KOPT-K1 (cell line): ENCODE measurements around the gene WFIKKN1.
"Not testable (repeated sequence)": the region's sequence is repeated elsewhere in the genome, so short reads cannot be mapped to it uniquely, and the experiment has no call there.

Experiments
- H3K27ac ChIP-seq: fragments of 200-600 bp; sonication (generic); 2 replicates; pipeline ENCODE4 v1.5.1; 2016; ENCODE audit warnings: antibody characterized with exemption, mild to moderate bottlenecking, low read depth, low read length; ENCODE audit not compliant: poor library complexity, severe bottlenecking
- H3K36me3 ChIP-seq: fragments of 200-600 bp; sonication (generic); 2 replicates; pipeline ENCODE4 v1.5.1; 2017; ENCODE audit warnings: antibody characterized with exemption, mild to moderate bottlenecking, low read length, moderate library complexity; ENCODE audit not compliant: insufficient read depth
- H3K9me3 ChIP-seq: fragments of 200-600 bp; sonication (generic); 2 replicates; pipeline ENCODE4 v1.5.1; 2017; ENCODE audit warnings: antibody characterized with exemption, low read length, mild to moderate bottlenecking; ENCODE audit not compliant: insufficient read depth, poor library complexity, severe bottlenecking

Gene WFIKKN1

DNA sequence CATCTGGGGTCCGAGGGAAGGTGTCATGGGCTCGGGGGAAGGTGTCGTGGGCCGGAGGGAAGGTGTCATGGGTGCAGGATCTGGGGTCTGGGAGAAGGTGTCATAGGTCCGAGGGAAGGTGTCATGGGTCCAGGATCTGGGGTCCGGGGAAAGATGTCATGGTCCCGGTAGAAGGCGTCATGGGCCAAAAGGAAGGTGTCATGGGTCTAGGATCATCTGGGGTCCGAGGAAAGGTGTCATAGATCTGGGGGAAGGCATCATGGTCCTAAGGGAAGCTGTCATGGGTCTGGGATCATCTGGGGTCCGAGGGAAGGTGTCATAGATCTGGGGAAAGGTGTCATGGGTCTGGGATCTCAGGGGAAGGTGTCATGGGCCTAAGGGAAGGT is 40.0 kb upstream of the WFIKKN1 start:
- Histone ChIP-seq H3K9me3 (no peaks in the 10 kb centered on the region), H3K27ac (peak overlapping the region; percentile 68), H3K36me3 (no peaks in the 10 kb centered on the region)

DNA sequence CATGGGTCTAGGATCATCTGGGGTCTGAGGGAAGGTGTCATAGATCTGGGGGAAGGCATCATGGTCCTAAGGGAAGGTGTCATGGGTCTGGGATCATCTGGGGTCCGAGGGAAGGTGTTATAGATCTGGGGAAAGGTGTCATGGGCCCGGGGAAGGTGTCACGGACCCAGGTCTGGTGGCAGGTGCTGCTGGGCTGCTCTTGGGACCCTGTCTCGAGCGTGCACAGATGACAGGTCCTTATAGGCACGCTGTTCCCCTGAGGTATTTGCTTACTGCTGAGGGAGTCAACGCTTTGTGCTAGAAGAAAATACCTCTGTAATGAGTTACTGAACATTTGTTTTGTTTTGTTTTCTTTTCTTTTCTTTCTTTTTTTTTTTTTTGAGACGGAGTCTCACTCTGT is 39.6 kb upstream of the WFIKKN1 start:
- Histone ChIP-seq H3K9me3 (no peaks in the 10 kb centered on the region), H3K36me3 (no peaks in the 10 kb centered on the region), H3K27ac (no peak overlapping the region)

DNA sequence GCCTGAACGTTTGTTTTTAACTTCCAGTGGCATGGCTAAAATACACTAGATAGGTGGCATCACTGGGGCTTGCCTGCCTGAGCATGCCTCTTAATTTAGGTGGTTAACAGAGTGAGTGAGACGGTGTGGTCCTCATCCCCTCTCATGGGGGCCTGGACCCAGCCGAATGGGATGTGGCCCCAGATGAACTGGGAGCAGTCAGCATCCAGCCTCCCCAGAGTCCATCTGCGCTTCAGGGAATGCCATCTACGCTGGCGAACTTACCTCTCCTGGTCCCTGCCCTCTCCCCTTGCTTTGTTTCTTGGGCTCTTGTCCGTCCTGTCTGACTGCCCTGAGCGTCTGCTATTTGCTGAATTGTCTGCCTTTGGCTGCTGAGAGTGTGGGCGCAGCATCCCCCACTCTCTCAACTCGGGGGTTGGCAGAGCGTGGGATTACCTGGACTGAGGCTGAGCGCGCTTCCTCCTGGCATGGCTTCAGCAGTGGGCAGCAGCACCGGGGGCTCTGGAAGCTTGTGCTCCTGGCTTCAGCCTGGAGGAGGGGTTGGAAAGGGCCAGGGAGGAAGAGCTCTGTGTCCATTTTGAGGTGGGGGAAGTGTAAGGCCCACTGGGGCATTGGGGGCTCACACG is 38.8 kb upstream of the WFIKKN1 start:
- Histone ChIP-seq H3K27ac (no peak overlapping the region), H3K9me3 (no peaks in the 10 kb centered on the region), H3K36me3 (no peaks in the 10 kb centered on the region)

DNA sequence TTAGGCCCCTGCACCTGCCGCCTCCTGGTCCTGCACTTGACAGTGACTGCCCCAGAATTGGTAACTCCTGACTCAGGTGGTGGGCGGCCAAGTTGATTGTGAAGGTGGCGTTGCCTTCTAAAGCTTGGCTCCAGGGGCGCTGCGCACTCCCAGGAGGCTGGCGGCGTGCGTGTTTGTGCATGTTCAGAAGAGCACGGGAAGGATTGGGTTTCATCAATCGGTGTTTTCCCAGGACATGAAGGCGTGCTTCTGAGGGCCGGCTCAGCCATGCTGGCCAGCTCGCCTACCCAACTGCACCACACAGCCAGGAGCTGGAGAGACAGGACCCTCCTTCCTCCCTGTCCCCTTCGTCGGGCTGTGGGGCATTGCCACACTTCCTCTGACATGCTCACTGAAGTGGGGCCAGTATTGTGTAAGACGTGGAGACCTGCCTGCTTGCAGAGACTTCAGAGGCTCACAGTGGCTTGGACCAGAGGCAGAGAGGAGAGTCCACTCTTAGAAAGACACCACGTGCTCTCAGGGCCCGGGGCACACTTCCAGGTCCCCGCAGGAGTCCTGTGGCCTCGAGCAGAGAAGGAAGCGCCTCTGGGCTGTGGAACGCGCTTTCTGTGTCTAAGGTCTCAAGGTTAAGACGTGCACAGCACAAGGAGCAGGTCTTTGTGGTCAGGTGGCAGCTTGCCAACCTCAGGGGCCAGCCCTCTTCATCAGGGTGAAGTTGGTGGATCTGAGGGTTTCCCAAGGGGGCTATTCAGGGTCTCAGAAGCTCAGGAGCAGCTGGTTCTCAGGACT is 38.1 kb upstream of the WFIKKN1 start:
- no peak overlapping the region for H3K27ac ChIP-seq
- H3K36me3 ChIP-seq: no peaks in the 10 kb centered on the region
- no peaks in the 10 kb centered on the region for H3K9me3 ChIP-seq

DNA sequence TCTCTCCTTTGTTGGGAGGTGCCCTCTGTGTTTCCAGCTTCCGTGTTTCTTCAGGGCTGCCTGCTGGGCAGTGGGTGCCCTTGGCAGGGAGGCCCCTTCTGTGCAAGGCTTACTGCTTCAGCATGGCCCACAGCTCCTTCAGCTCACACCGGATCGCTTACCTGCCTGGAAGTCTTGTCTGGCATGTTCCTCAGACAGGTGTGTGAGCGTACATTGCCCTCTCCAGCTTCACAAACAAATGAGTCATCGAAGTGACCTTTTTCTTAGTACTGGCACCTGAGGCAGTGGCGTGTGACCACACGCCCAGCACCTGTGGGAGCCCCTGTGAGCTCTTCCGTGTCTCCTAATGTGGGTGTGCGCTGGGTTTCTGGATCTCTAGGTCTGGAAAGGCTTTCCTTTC is 37.4 kb upstream of the WFIKKN1 start:
- Histone ChIP-seq H3K27ac (no peak overlapping the region), H3K36me3 (no peaks in the 10 kb centered on the region), H3K9me3 (no peaks in the 10 kb centered on the region)

DNA sequence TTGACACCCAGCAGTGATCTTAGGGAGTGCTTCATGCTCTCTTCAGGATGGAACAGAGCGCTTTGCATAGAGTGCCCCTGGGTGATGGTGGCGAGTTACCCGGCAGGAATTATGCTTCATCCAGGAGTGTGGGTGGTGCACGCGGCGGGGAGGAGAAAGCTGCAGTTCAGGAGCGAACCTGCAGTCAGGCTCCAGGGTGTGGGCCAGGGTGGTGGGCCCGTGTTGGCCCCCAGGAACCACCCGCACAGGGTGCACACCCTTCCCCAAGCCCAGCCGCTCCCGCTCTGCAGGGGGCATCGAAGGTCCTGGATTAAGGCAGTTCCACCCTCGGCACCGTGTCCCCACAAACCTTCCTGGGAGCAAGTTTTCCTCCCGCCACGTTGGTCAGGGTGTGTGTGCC is 37.0 kb upstream of the WFIKKN1 start:
- Histone ChIP-seq H3K27ac (no peak overlapping the region), H3K9me3 (no peaks in the 10 kb centered on the region)

DNA sequence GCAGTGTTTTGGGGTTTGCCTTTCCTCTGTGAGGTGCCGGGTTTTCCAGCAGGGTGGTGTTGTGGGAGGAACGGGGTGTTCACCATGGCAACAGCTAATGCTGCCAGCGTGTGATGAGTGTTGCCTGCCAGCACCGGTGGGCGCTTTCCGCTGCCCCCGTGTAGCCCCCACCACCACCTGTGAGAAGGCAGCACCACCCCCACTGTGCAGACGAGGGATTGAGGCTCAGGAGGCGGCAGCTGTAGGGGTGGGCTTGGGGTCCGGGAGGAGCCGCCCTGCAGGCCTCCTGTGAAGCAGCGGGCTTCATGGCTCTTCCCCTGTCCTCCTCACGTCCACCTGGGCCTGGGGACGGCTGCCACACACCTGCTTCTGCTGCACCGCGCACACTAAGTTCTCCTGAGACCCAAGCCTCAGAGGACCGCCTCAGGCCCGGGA is 35.7 kb upstream of the WFIKKN1 start:
- Histone ChIP-seq H3K27ac (no peak overlapping the region), H3K36me3 (no peaks in the 10 kb centered on the region; the same call in 1 of the 2 replicates), H3K9me3 (no peaks in the 10 kb centered on the region)

More for the DNA sequence above, 37.0 kb upstream of the WFIKKN1 start:
- no peaks in the 10 kb centered on the region for H3K36me3 ChIP-seq

DNA sequence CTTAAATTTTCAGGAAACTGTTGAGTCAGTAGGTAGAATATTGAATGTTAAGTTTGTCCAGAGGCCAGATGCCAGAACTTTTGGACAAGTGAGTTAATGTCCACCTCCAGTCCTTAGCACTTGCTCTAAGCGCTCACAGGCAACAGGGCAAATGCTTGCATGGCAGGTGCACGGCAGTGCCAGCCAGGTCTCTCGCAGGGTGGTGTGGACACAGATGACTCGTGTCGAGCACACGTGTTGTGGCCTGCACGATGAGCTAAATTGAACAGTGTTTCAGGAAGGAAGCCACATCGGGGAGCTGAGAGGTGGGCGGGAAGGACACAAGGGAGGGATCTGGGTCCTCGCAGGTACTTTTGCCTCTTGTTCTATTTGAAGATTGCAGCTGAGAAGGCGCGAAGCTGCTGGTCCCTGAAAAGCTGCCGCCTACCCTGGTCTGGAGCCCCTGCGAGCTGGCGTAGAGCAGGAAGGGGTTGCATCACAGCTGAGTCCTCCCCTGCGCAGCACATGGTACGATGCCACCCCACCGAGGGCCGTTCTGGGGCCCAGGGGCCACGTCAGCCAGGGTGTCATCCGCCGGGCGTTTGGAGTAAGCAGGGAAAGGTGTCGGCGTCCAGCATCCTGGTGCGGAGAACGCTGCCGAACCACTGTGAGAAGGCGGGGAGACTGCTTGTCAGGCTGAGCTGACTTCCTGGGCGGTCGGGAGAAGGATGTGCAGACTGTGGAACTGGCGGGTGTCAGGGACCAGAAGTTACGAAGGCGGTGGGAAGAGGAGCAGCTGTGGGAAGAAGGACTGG is 34.6 kb upstream of the WFIKKN1 start:
- Histone ChIP-seq H3K9me3 (no peaks in the 10 kb centered on the region), H3K27ac (no peak overlapping the region), H3K36me3 (no peaks in the 10 kb centered on the region; the same call in 1 of the 2 replicates)

DNA sequence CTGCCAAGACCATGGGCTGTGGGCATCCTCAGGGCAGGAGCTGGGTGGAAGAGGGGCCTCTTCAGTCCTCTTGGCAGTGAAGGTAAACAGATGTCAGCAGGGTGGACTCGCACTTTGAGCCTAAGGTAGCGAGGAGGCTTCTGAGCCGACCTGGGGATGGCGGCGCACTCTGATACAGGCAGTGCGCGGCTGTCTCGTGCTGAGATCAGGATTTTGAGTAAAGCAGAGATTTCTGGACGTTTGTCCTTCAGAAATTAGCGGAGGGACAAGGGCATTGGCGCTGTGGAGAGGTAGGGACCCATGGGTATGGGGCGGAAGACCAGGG is 34.1 kb upstream of the WFIKKN1 start:
- no peaks in the 10 kb centered on the region for H3K9me3 ChIP-seq
- no peaks in the 10 kb centered on the region; the same call in 1 of the 2 replicates for H3K36me3 ChIP-seq
- no peak overlapping the region for H3K27ac ChIP-seq

DNA sequence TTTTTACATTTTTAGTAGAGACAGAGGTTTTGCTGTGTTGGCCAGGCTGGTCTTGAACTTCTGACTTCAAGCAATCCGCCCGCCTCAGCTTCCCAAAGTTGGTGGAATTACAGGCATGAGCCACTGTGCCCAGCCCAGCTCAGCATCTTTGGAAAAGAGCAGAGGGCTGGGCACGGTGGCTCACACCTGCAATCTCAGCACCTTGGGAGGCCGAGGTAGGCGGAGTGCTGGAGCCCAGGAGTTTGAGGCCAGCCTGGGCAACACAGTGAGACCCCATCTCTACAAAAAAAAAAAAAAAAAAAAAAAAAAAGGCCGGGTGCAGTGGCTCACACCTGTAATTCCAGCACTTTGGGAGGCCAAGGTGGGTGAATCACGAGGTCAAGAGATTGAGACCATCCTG is 33.1 kb upstream of the WFIKKN1 start:
- not testable (repeated sequence) for H3K9me3 ChIP-seq, H3K27ac ChIP-seq

DNA sequence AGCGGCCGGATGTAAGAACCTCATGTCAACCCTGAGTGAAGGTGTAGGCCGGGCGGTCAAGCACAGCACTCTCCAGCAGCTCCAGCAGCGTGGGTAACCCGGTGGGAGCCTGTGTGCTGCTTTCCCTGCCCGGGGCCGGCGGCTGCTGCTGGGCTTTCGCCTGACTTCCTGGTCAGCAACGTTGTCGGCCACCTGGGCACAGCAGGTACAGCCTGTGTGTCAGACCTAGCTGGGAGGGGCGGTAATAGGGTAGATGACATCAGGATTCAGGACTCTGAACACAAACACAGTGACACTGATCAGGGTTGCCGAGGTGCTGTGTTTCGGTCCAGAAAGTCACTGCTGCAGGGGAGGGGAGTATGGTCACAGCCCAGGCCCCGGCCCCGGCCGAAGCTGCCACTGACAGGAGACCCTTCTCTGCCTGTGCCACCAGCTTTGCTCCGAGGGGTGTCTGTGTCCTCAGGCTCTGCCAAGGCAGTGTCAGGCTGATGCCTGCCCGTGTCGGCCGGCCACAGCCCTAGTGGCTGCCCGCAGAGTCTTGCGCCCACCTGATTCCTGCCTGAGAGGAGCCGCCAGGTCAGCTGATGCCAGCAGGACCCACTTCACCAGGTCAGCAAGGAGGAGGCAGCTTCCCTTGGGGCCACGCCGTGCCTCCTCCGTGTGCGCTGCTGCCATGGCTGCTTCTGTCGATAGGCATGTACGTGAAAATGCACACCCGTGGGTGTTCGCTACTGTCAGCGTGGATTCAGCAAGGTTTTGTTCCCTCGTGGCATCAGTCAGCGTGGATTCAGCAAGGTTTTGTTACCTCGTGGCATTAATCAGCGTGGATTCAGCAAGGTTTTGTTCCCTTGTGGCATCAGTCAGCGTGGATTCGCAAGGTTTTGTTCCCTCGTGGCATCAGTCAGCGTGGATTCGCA is 31.7 kb upstream of the WFIKKN1 start:
- no peaks in the 10 kb centered on the region for H3K9me3 ChIP-seq
- no peaks in the 10 kb centered on the region; the same call in 1 of the 2 replicates for H3K36me3 ChIP-seq
- no peak overlapping the region for H3K27ac ChIP-seq

More for the DNA sequence above, 33.1 kb upstream of the WFIKKN1 start:
- not testable (repeated sequence) for H3K36me3 ChIP-seq

DNA sequence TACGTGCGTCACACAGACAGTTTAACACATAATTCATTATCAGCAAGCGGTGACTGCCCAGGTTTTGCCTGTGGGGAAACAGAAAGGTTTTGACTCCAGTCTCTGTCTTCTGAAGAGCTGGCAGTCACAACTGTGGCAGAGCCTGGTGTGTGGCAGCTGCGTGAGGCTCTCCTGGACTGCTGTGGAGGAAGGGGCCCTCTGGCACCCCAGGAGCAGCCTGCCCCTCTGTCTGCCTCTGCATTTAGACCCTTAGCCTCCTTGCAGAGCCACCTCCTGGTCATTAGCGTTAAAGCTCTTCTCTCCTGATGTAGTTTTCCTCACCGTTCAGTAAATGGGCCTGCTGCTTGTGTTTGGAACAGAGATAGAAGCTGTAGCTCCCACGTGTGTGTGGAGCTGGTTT is 30.0 kb upstream of the WFIKKN1 start:
- Histone ChIP-seq H3K27ac (no peak overlapping the region), H3K9me3 (peaks cover 11% of the 10 kb centered on the region), H3K36me3 (no peaks in the 10 kb centered on the region; the same call in 1 of the 2 replicates)

DNA sequence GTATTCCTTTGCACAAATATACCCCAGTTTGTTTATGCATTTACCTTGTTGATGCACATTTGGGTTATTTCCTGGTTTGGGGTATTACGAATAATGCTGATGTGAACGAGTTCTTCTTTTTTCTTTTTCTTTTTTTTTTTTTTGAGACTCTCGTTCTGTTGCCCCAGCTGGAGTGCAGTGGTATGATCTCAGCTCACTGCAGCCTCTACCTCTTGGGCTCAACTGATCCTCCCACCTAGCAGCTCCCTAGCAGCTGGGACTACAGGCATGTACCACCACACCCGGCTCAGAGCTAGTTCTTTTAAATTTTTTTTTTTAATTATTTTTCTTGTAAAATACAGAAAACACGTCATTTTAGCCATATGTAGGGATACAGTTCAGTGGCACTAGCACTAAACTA is 26.9 kb upstream of the WFIKKN1 start:
- Histone ChIP-seq H3K9me3 (peaks cover 11% of the 10 kb centered on the region), H3K36me3 (no peaks in the 10 kb centered on the region; the same call in 1 of the 2 replicates), H3K27ac (no peak overlapping the region)

DNA sequence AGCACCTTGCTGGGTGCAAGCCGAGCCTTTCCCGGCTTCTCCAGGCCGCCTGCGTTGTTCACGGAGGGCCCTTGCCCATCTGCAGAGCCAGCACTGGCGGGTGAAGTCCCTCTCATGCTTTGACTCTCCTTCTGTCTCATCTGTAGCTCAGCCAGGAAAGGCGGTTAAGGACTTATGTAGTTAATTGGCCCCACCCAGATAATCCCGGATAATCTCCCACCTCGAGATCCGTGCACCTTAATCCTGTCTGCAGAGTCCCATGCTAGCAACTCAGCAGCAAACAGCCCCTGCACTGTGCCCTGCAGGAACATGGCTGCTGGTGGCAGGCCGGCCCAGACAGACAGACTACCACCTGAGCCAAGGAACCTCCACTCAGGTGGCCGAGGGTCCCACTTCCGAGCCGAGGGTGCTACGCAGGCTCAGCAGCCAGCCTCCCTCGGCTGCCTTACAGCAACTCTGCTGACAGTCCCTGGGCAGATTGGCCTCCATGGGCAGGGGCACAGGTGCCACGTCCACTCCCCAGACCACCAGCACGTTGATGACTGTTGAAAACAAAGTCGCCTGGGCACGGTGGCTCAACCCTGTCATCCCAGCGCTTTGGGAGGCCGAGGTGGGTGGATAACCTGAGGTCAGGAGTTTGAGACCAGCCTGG is 24.0 kb upstream of the WFIKKN1 start:
- H3K27ac ChIP-seq: no peak overlapping the region
- H3K36me3 ChIP-seq: no peaks in the 10 kb centered on the region
- H3K9me3 ChIP-seq: peaks cover 11% of the 10 kb centered on the region
